Keratinocyte (primary cell): ENCODE data around the gene DGKI. TPM values are rescaled to one million over a fixed set of nuclear protein-coding genes. Genes with fewer than 3 reads are reported as not detected.

Experiments used
- DNase-seq: peaks from one replicate; pipeline ENCODE4 v3.0.0-alpha.2; 2011; ENCODE audit warnings: low read depth, missing footprints, low spot score
- FAIRE-seq: peaks from 2 replicates; lab custom pipeline; 2011; peaks lifted over from hg19 to GRCh38; lab: Jason Lieb, UNC
- H2AFZ ChIP-seq: 2 replicates; pipeline ENCODE4 v1.6.0; 2012; ENCODE audit warnings: low read length, control low read depth, inconsistent platforms; ENCODE audit not compliant: control insufficient read depth
- H3K27ac ChIP-seq: 2 replicates; pipeline ENCODE4 v1.5.1; 2011; ENCODE audit warnings: low read length; ENCODE audit not compliant: control insufficient read depth, insufficient read depth
- H3K27me3 ChIP-seq: 3 replicates; pipeline ENCODE4 v1.6.0; 2011; ENCODE audit warnings: low read length; ENCODE audit not compliant: control insufficient read depth, insufficient read depth; ENCODE audit errors: extremely low read depth
- H3K36me3 ChIP-seq, 2 experiments: 2 replicates in 1 of 2; 3 replicates in 1 of 2; pipeline ENCODE4 v1.5.1; 2011; ENCODE audit warnings: low read length in 2 of 2, mild to moderate bottlenecking in 1 of 2; ENCODE audit not compliant: control insufficient read depth in 2 of 2, insufficient read depth in 2 of 2; ENCODE audit errors: extremely low read depth in 1 of 2
- H3K4me1 ChIP-seq: 3 replicates; pipeline ENCODE4 v1.5.1; 2011; ENCODE audit warnings: low read length; ENCODE audit not compliant: control insufficient read depth, insufficient read depth; ENCODE audit errors: extremely low read depth
- H3K4me2 ChIP-seq: 3 replicates; pipeline ENCODE4 v1.6.0; 2011; ENCODE audit warnings: low read depth, low read length; ENCODE audit not compliant: control insufficient read depth, insufficient read depth; ENCODE audit errors: extremely low read depth
- H3K4me3 ChIP-seq, 3 experiments: fragments of 200-600 bp in 1 of 3; sonication (generic) in 1 of 3; 2 replicates in 2 of 3; 3 replicates in 1 of 3; pipeline ENCODE4 v1.5.1; 2011 to 2016; ENCODE audit warnings: low read length in 3 of 3, mild to moderate bottlenecking in 3 of 3, control low read depth in 2 of 3, inconsistent platforms in 1 of 3, low read depth in 1 of 3, mixed read lengths in 1 of 3, mixed run types in 1 of 3, moderate library complexity in 1 of 3; ENCODE audit not compliant: control insufficient read depth in 2 of 3, insufficient read depth in 2 of 3; ENCODE audit errors: extremely low read depth in 1 of 3
- H3K79me2 ChIP-seq: 2 replicates; pipeline ENCODE4 v1.6.0; 2012; ENCODE audit warnings: low read length; ENCODE audit not compliant: control insufficient read depth, insufficient read depth
- H3K9ac ChIP-seq: 3 replicates; pipeline ENCODE4 v1.6.0; 2011; ENCODE audit warnings: low read length; ENCODE audit not compliant: control insufficient read depth, insufficient read depth; ENCODE audit errors: extremely low read depth
- H3K9me1 ChIP-seq: 3 replicates; pipeline ENCODE4 v1.6.0; 2011; ENCODE audit warnings: low read length; ENCODE audit not compliant: control insufficient read depth, insufficient read depth; ENCODE audit errors: extremely low read depth
- H3K9me3 ChIP-seq: 2 replicates; pipeline ENCODE4 v1.5.1; 2012; ENCODE audit warnings: low read depth, low read length; ENCODE audit not compliant: control insufficient read depth
- H4K20me1 ChIP-seq: 3 replicates; pipeline ENCODE4 v1.6.0; 2011; ENCODE audit warnings: low read length; ENCODE audit not compliant: control insufficient read depth, insufficient read depth; ENCODE audit errors: extremely low read depth
- CTCF ChIP-seq, 3 experiments: IDR thresholded peaks in 1 of 3; conservative IDR thresholded peaks in 1 of 3; optimal IDR thresholded peaks in 1 of 3; 2 replicates in 2 of 3; 3 replicates in 1 of 3; pipeline versions ENCODE3 to v1.5.1; 2011; ENCODE audit warnings: low read length in 3 of 3, mild to moderate bottlenecking in 3 of 3, moderate library complexity in 2 of 3, control low read depth in 1 of 3, inconsistent platforms in 1 of 3; ENCODE audit not compliant: insufficient read depth in 2 of 3; ENCODE audit errors: extremely low read depth in 1 of 3
- EZH2 ChIP-seq: IDR thresholded peaks from one replicate; pipeline ENCODE4 v1.6.1; 2012; ENCODE audit warnings: inconsistent platforms, mild to moderate bottlenecking, low read length, moderate library complexity
- dilution Hi-C: fragments of 300-500 bp; cut with MboI; formaldehyde crosslinking; loops from one replicate; pipeline ENCODE4 v1.7.0; 2020; ENCODE audit warnings: low sequenced_read_pairs; ENCODE audit not compliant: extremely low pct_ligation_motif_present
- polyA plus RNA-seq, 5 experiments: library from polyadenylated mRNA; depleted of rRNA in 3 of 5; stranded (reverse) in 3 of 5; stranded (forward) in 1 of 5; unstranded in 1 of 5; fragments of >200 nt; gene quantifications; 1 replicate in 1 of 5; 2 replicates in 3 of 5; 3 replicates in 1 of 5; pipeline versions ENCODE4 v1.2.1 to v1.2.3, GENCODE V29; 2011 to 2012; ENCODE audit warnings: missing spikeins in 2 of 5, low read depth in 1 of 5, low replicate concordance in 1 of 5

Gene DGKI
- polyA plus RNA-seq, 1 donor (not counting 4 experiments of a cell fraction or from before 2014, with no cell fraction given), result 0.14 TPM

DNA sequence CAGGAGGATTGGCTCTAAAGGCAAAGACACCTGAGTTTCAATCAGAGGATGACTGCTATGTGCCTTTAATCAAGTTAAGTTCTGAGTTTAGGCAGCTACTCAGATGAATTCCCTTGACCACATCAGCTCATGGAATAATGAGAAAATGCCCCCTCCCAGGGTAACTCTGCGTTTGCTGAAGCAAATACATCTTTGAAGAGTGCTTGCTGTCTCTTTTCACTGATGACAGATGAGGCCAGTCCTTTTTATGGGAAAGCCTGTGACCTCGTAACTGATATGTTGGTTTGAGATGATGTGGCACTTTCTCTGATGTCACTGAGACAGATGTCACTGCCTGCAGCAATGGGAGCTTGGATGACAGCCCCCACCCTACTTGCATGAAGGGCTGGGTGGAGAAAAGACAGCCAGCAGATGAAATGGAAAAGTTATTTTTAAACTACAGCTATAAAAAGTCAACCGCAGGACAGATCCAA lies 43.7 kb upstream of the DGKI start:
- no peak for DNase-seq
- no peak overlapping the region for H3K27ac ChIP-seq

DNA sequence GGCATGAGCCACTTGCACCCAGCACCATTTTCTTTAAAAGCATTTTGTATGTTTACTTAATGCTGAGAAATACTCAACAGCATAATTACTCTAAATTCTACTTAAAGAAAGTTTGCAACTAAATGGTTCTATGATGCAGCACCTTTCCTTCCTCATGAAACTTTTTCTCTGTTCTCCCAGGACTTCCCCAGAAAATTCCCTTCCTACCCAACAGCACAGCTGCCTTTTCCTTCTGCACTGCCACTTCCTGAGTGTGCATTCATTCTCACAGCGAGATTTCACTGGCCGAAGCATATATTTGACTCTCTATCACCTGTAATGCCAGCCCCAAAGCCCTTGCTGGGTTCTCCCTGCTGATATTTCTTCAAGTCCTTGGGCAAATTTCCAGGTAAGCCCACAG lies 41.5 kb upstream of the DGKI start:
- H3K9me3 ChIP-seq, result no peaks in the 10 kb centered on the region
- H3K4me3 ChIP-seq, result no peak overlapping the region
- no peaks in the 10 kb centered on the region for H3K27me3 ChIP-seq
- H2AFZ ChIP-seq, result no peak overlapping the region
- no peaks in the 10 kb centered on the region for H3K79me2 ChIP-seq
- H4K20me1 ChIP-seq, result no peaks in the 10 kb centered on the region
- no peak overlapping the region for H3K27ac ChIP-seq
- DNase-seq (no peak), FAIRE-seq (no peak)
- no peak overlapping the region for H3K4me2 ChIP-seq
- peaks cover 3% of the 10 kb centered on the region in 2 experiments for H3K36me3 ChIP-seq
- peaks cover 7% of the 10 kb centered on the region for H3K4me1 ChIP-seq
- no peaks in the 10 kb centered on the region for H3K9me1 ChIP-seq
- TF ChIP-seq CTCF (optimal IDR thresholded peaks at IDR 0.05 in 1 of 3, IDR thresholded peaks at IDR 0.05 in 1 of 3, conservative IDR thresholded peaks at IDR 0.05 in 1 of 3; ENCODE audit: extremely low read depth in 1 of 3, insufficient read depth in 2 of 3, low read length in 3 of 3) (no peak), EZH2 (no peak)
- dilution Hi-C loops, result no loop called here
- no peak overlapping the region for H3K9ac ChIP-seq

More for the DNA sequence above, 43.7 kb upstream of the DGKI start:
- H3K79me2 ChIP-seq, result no peaks in the 10 kb centered on the region
- no peak overlapping the region for H3K9ac ChIP-seq
- H3K4me1 ChIP-seq, result peaks cover 5% of the 10 kb centered on the region
- no peak for TF ChIP-seq EZH2
- TF ChIP-seq CTCF (optimal IDR thresholded peaks at IDR 0.05 in 1 of 3, IDR thresholded peaks at IDR 0.05 in 1 of 3, conservative IDR thresholded peaks at IDR 0.05 in 1 of 3; ENCODE audit: extremely low read depth in 1 of 3, insufficient read depth in 2 of 3, low read length in 3 of 3), result no peak
- H2AFZ ChIP-seq, result no peak overlapping the region
- H3K9me1 ChIP-seq, result no peaks in the 10 kb centered on the region
- H3K9me3 ChIP-seq, result no peaks in the 10 kb centered on the region
- dilution Hi-C loops, result no loop called here
- H3K4me3 ChIP-seq, result no peak overlapping the region
- no peak for FAIRE-seq
- no peak overlapping the region for H3K4me2 ChIP-seq
- H3K27me3 ChIP-seq, result no peaks in the 10 kb centered on the region
- H3K36me3 ChIP-seq, result peaks cover 2 to 6% of the 10 kb centered on the region in 2 experiments
- no peaks in the 10 kb centered on the region for H4K20me1 ChIP-seq
